Left cardiac atrium (tissue), 4 donors: ENCODE results near the gene OR9Q2. TPM values are rescaled to one million over a fixed set of nuclear protein-coding genes. Genes with fewer than 3 reads are reported as not detected.
"Not testable (repeated sequence)": the region's sequence is repeated elsewhere in the genome, so short reads cannot be mapped to it uniquely, and the experiment has no call there.

Experiments used
- ATAC-seq, 2 donors: fragments of 200-7000 bp; cut with Tn5 transposase; one replicate each; pipeline ENCODE4 v1.9.1; 2020; ENCODE audit warnings: mild to moderate bottlenecking in 2 of 2, moderate library complexity in 2 of 2
- DNase-seq: peaks from one replicate; pipeline ENCODE4 v3.0.0-alpha.2; 2020
- intact Hi-C, 2 donors: fragments of 100-400 bp; cut with DNase I; formaldehyde crosslinking; loops; one replicate each; pipeline versions ENCODE4 v1.14.1 to v1.15.1; 2022 to 2023
- long read RNA-seq: library from polyadenylated mRNA; unstranded; transcript quantifications from one replicate; pipeline ENCODE4 v2.0.0, GENCODE V29; 2021
- total RNA-seq, 2 donors: library from RNA; stranded (reverse); fragmentation: NEBNext Ultra II Directional; extraction: Animal tissue kit (Norgen Biotek cat#: 25700); gene quantifications; one replicate each; pipeline ENCODE4 v1.2.1, GENCODE V29; 2021
- donor health status: DM: no; HTN: yes; CAD: no.
- donor health status: DM: no; HTN: yes; CAD: no; lungs with severe emphysema.
- donor health status: DM: yes; HTN: yes; CAD: no.
- donor health status: Dilated cardiomyopathy.

OR9Q2 gene, protein sequence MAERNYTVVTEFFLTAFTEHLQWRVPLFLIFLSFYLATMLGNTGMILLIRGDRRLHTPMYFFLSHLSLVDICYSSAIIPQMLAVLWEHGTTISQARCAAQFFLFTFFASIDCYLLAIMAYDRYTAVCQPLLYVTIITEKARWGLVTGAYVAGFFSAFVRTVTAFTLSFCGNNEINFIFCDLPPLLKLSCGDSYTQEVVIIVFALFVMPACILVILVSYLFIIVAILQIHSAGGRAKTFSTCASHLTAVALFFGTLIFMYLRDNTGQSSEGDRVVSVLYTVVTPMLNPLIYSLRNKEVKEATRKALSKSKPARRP
- not detected for total RNA-seq
- long read RNA-seq = 0 reads

DNA sequence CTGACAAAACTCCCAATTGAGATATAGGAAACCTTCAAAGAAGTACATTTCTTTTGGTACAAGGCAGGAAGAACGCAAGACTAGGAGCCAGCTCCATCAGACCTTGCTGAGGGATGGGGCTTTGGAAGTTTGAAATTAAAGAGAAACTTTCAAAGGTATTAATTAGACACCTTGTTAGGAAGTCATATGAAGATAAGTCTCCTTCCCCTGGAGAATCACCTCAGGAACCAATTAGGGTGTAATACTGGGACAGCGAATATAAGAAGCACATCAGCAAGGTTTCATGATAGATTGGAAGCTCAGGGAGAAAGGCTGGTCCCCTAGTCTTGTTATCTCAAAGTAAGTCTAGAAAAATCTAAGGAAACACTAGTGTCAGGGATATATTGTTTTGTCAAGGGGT is at the start of gene OR9Q2:
Gene OR9Q2 (plus strand): TSS at position 301 of the 400 bp plus-strand sequence. CDS start 1,421 bp downstream, outside the sequence.
- ATAC-seq (no peak), DNase-seq (no peak)
- intact Hi-C loops = no loop called here

DNA sequence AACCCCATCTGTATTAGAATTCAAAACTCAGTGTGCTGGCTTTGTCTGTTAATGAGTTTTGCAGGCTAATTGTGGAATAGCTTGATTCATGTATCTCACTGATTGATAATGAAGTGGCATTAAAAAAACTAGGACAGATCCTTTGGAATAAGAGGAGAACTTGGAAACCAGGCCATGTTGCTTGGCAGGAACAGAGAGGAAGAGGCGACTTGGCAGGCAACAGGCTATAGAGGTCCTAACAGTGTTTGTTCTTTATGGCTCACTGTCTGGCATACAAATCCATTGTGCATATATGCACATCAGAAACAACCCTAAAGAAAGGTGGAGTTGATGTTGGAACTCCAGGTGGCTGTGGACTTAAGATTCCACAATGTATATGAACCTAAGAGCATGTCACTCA is 46.1 kb upstream of the OR9Q2 start:
- intact Hi-C loops = no loop called here
- no peak for DNase-seq
- ATAC-seq = no peak

DNA sequence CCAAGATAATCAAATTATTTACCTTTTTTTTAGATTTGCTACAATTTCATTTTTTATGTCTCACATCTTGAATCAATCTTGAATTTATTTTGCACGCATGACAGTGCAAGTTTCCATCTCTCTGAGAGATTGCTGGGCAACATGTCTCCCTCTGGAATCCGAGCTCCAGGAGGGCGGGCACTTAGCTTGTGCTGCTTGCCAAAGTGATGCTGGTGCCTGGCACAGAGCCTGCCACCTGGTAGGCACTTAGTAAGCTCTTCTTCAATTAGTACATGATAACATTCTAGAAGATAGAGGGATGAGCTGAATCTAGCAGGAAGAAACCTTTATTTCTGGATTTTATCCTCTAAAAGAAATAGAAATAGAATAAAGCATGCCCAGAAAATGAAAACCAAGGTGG is 36.1 kb upstream of the OR9Q2 start:
- no peak for DNase-seq

DNA sequence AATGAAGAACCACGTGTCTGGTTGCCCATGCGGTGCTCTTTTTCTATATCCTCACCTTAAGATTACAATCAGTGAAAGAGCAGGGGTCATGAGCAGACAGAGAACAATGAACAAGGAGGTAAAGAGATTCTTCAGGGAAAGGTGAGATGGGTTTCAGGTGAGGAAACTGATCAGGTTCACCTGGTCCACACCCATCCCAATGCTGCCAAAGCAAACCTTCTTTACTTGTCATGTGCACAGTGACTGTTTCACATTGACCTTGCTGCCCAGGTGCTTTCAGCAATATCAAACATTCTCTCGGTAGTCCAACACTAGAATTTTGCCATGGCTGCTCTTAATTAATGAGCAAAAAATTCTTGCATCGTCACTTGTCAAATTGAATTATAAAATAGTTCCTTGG is 24.5 kb upstream of the OR9Q2 start:
- ATAC-seq (no peak), DNase-seq (no peak)
- intact Hi-C loops = no loop called here

More for the DNA sequence above, 36.1 kb upstream of the OR9Q2 start:
- intact Hi-C loops = no loop called here
- no peak for ATAC-seq

DNA sequence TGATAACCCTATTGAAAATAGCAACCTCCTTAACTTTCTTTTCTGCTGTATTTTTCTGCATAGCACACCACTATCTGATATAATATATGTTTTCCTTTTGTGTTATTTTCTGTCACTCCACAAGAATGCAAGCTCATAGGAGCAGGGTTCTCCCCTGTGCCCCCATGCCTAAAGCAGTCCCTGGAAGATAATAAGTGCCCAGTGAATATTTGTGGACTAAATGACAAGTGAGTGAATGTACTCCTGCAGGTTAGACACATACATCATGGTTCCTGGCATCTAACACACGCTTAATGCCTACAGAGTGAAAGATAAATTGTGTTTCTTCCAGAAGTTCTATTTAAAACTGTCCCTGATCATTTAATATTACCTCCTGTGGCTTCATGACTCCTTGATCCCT is 23.9 kb upstream of the OR9Q2 start:
- ATAC-seq (no peak), DNase-seq (no peak)
- intact Hi-C loops = no loop called here

DNA sequence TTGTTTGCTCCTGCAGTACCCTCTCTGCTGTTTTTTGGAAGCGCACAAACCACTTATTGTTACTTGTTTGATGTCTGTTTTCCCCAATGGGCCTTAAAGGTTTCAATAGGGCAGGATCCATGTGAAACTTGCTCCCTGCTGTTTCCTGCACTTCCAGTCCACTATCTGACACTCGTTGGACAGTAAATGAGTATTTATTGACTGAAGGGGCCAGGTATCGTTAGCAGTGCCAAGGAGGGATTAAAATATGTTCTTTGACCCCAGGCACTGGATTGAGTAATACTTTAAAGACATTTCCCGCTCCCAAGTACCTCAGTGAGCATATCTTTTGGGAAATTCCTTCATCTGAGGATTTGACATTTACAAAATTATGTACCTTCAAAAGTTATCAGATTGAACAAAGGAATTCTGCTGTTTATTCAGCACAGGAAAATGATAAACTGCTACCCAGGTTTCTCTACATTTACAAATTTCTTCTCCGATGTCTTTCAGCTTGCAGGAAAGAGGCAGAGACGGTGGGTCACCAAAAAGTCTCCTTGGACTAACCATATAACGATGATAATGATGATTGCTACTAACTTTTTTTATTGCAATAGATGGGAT is 23.3 kb upstream of the OR9Q2 start:
- no peak for ATAC-seq
- intact Hi-C loops = no loop called here

DNA sequence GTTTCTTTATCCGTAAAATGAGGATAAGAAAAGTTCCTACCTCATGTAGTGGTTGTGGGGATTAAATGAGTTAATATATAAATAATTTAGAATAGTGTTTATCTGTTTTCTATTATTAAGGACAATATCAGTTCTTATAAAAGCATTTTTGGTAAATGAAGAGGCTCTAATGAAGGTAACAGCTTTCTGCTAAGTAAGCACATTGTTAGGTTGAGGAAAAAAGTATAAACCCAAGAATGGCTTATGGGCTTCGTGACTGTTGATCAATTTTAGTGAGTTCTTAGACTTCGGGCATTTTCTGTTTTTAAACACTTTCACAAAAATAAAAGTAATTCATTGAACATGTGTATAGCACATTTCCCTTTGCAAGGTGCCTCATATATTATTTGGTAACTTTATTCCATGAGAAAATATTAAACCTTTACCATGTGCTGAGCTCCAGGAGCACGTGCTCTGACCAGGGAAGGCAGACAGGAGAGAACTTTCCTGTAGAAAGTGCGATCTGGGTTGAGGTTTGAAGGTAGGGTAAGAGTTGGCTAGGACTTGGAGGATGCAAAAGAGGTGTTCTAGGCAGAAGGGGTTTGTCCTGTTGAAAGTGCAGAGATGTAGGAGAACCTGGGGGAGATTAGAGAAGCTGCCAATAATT is 11.3 kb upstream of the OR9Q2 start:
- ATAC-seq = no peak
- intact Hi-C loops = no loop called here

More for the DNA sequence above, 23.3 kb upstream of the OR9Q2 start:
- DNase-seq = no peak

DNA sequence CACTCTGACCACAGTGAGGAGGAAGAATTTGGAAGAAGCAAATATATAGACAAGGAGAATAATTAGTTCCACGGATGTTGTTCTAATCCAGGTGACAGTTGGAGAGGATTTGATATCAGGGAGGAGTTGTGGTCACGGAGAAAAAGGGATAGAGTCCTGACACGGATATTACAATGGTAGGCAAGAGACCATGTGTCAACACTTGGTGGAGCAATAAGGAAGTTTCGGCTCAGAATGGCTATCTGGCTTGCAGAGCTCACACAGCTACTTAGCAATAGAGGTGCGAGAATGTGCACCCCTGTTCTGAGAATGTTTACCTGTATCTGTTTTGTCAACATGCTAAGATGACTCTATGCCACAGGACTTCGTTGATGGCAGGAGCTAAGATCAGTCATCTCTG is 10.4 kb upstream of the OR9Q2 start:
- DNase-seq = no peak
- intact Hi-C loops = no loop called here
- ATAC-seq = no peak

More for the DNA sequence above, 11.3 kb upstream of the OR9Q2 start:
- no peak for DNase-seq

DNA sequence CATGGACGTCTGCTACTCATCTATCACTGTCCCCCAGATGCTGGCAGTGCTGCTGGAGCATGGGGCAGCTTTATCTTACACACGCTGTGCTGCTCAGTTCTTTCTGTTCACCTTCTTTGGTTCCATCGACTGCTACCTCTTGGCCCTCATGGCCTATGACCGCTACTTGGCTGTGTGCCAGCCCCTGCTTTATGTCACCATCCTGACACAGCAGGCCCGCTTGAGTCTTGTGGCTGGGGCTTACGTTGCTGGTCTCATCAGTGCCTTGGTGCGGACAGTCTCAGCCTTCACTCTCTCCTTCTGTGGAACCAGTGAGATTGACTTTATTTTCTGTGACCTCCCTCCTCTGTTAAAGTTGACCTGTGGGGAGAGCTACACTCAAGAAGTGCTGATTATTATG is 9.2 kb upstream of the OR9Q2 start:
- intact Hi-C loops = no loop called here
- no peak for DNase-seq
- ATAC-seq = no peak

DNA sequence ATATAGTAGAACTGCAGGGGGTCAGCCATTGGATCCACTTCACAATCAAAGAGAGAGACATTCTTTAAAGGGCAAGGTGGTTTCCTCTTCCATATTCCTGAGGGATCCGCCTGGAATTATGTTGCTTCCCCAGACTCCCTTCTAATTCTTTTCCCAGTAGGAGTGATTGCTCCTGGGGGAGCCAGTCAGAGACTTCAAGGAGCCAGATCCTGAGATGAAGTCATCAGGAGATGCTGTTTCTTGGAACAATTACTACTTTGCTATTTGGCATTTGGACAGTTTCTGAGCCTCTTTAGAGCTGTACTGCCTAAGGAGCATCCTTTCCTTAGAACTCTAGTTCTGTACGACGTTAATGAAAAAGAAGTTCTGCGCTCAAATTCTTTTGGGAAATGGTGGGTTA is 1.9 kb upstream of the OR9Q2 start:
- ATAC-seq = peak in 1 of 2 donors; percentile 26
- no peak for DNase-seq
- intact Hi-C loops = no loop called here

DNA sequence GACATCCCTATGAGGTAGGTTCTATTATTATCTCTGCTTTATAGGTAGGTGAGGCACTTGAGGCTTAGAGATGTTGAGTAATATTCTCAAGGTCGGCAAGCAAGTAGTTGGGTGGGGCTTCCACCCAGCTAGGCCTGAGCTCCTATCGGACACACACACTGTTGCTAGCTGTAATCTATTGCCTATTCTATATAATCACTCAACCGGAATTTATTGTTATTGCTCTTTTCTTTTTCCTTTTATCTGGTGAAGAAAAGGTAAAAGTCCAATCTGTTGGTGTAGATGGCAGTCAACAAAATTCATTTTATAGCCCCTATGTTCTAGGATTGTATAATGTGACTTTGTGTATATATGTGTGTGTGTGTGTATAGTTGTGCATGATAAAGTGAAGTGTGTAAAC is 3.4 kb downstream of the OR9Q2 start:
- DNase-seq = no peak
- no peak for ATAC-seq
- intact Hi-C loops = no loop called here

DNA sequence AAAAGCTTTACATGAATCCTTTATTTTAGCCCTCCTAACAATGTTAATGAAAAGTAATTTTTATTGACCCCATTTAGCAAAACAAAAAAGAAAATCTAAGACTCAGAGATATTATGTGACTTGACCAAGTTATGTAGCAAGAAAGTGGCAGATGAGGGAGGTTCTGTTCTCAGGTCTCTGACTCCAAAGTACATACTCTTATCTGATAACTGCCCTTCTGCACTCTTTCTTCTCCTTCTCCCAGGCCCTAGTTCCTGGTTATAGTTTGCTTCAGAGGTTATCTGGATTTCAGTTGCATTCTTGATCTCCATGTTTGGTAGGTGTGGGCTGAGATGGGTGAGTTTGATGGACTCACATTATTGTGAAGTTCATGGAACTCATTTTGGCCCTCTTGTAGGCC is 4.5 kb downstream of the OR9Q2 start:
- intact Hi-C loops = no loop called here
- DNase-seq = no peak
- no peak for ATAC-seq

DNA sequence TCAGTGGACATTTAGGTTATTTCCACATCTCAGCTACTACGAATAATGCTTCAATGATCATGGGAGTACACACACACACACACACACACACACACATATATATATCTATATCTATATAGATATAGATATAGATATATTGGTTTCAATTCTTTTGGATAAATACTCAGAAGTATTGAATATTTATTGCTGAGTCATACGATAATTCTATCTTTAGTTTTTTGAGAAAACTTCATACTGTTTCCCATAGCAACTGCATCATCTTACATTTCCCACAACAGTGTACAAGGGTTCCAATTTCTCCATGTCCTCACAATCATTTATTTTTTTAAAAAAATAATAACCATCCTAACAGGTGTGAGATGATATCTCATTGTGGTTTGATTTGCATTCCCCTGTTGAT is 7.1 kb downstream of the OR9Q2 start:
- DNase-seq = no peak
- intact Hi-C loops = no loop called here
- ATAC-seq = no peak

DNA sequence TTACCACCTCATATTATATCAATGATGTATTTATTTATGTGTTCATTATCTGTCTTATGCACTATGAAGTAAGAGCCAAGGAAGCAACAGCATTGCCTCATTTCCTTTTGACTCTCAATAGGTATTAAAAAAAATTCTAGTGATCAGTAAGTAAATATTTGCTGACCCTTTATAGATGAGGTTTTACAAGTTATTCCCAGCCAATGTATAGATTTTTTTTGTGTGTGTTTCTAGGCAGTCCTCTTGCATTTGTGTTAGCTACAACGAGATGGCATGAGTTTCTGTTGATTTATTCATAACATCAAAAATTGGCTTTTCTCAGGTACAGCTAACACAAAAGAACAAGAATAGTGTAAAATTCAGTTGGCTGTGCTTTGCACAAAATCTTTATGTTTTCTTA is 10.4 kb downstream of the OR9Q2 start:
- no peak for DNase-seq
- intact Hi-C loops = no loop called here

DNA sequence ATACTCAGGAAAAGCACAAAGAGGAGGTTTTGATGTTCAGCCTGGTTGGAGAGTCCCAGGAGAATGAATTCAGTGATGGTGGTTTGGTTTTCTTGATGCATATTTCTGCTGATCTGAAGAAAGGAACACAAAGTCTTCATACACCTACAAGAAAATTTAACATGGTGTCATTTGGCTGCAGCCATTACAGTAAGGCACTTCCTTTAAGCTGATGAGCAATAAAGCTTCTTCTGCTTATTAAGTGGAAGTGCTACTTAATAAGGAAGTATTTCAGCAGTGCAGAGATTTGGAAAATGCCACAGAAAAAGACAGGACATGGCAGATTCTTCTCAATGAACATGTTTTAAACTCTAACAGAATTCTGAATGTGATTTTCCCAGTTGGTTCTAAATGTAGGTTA is 15.2 kb downstream of the OR9Q2 start, which contains the start of gene OR1S2:
Gene OR1S2 (minus strand): TSS at position 101 of the 400 bp plus-strand sequence. CDS start 0 bp downstream, at position 101.
- intact Hi-C loops = no loop called here
- ATAC-seq = no peak
- no peak for DNase-seq

More for the DNA sequence above, 10.4 kb downstream of the OR9Q2 start:
- ATAC-seq = no peak

DNA sequence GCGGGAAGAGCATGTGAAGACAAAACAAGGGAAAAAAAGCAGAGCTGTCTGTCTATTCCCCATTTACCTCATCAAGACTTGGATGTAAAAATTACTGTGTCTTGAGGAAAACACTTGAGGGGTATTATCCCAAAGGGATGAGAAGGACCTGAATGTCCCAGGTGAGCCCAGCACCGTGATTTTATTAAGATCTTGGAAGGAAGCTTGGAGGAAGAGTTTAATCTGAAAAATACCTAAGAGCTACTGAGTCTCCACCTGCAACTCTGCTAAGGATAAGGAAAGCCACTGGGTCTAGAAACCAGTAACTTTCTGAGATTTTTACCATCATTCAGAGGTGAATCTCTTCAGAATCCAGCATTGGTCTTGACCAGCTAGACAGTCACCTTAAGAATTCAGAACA is 23.6 kb downstream of the OR9Q2 start, which contains the start of gene OR1S1:
Gene OR1S1 (plus strand): TSS at position 301 of the 400 bp plus-strand sequence.
- intact Hi-C loops, DNase-seq, ATAC-seq: not testable (repeated sequence)

DNA sequence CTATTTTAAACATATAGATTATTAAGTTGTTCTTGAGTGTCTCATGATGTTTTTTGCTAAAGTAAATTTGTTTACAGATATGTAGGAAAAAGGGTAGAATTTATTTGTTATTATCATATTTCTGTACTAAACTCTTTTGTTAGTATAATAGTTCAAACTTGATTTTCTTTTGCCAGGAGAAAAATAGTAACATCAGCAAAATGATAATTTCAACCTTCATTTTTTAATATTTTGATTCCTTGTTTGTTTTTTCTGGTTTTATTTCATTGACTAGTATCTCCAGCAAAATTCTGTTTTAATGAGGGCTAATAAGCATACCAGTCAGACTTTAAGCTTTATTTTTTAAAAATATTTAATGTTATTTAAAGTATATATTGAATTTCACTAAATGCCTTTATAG is 27.6 kb downstream of the OR9Q2 start:
- intact Hi-C loops = no loop called here
- DNase-seq (no peak), ATAC-seq (no peak)

DNA sequence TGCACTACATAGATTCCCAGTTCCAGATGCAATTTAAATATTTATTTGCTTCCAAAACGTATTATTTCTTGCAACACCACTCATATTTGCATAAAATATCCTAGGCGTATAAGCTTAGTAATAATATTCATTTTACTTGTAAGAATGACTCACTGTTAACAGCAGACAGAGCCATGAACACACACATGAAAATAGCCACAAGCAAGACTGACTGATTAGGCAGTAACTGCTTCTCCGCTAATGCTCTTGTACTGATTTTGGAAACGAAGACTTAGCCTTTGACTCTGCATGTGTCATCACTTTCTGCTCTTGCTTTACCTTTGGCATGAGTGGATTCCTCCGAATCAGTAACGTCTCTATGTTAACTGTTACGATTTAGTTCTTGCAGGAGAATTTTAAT is 33.9 kb downstream of the OR9Q2 start:
- DNase-seq = no peak
- no peak for ATAC-seq
- intact Hi-C loops = no loop called here

DNA sequence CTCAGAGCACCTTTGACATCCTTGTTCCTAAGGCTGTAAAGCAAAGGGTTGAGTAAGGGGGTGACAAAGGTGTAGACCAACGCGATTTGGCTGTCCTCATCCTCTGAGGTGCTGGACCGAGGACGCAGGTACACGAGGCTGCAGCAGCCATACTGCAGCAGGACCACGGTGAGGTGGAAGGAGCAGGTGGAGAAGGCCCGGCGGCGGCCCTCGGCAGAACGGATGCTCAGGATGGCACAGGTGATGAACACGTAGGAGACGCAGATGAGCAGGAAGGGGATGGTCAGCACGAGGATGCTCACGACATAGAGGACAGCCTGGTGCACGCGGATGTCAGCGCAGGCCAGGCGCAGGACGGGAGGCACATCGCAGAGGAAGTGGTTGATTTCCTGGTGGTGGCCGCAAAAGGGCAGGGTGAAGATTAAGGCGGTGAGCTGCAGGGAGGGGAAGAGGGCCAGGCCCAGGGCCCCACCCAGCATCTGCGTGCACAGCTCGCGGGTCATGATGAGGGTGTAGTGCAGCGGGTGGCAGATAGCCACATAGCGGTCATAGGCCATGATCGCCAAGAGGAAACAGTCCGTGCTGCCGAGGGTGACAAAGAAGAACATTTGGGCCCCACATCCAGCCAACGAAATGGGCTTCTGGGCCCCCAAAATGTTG is 39.2 kb downstream of the OR9Q2 start:
- intact Hi-C loops = no loop called here
- ATAC-seq (no peak), DNase-seq (no peak)
